GM18868 (cell line): ENCODE data around the gene TRPC3.
"Not testable (repeated sequence)": the region's sequence is repeated elsewhere in the genome, so short reads cannot be mapped to it uniquely, and the experiment has no call there.

Experiments used
- ATAC-seq: cut with Tn5 transposase; IDR thresholded peaks from one replicate; pipeline ENCODE4 v1.9.1; 2021; ENCODE audit warnings: mild to moderate bottlenecking, moderate library complexity; ENCODE audit not compliant: unreplicated experiment

Gene TRPC3

GRCh38 chr4:121950212-121950679, 1.6 kb downstream of the TRPC3 start:
- peak; percentile 84 for ATAC-seq

DNA sequence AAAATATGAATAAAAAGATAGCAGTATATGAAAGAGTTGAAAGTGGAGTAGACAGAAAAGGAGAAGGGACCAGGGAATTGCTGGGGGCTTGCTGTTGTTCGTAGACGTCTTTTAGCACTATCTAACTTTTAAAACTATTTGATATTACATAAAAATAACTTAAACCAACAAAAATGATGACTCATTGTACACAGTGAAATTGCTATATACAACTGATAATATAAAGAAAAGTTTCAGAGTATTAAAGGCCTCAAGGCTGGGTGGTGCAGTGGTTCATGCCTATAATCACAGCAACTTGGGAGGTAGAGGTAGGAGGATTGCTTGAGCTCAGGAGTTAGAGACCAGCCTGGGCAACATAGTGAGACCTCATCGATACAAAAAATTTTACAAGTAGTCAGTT, 5.2 kb downstream of the TRPC3 start:
- ATAC-seq: no peak

GRCh38 chr4:121943941-121944340, 7.9 kb downstream of the TRPC3 start:
- ATAC-seq: peak; percentile 83

DNA sequence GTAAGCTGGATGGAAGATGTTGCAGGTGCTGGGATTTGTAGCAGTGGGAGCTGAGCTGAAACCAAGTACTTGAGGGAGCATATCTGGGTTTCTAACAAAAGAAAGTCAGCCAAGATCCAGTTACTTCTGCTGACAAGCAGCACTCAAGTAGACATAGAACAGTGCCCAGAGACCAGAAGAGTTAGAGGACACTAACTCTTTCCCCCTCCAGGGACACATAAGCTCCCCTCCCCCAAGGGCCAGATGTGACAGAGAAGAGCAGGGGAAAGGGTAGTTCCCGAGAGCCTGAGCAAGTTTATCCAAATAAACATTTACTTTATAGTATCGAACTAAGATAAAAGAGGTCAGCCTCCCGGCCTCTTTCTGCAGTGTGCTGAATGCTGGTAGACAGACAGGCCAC, 12.2 kb downstream of the TRPC3 start:
- ATAC-seq: no peak

DNA sequence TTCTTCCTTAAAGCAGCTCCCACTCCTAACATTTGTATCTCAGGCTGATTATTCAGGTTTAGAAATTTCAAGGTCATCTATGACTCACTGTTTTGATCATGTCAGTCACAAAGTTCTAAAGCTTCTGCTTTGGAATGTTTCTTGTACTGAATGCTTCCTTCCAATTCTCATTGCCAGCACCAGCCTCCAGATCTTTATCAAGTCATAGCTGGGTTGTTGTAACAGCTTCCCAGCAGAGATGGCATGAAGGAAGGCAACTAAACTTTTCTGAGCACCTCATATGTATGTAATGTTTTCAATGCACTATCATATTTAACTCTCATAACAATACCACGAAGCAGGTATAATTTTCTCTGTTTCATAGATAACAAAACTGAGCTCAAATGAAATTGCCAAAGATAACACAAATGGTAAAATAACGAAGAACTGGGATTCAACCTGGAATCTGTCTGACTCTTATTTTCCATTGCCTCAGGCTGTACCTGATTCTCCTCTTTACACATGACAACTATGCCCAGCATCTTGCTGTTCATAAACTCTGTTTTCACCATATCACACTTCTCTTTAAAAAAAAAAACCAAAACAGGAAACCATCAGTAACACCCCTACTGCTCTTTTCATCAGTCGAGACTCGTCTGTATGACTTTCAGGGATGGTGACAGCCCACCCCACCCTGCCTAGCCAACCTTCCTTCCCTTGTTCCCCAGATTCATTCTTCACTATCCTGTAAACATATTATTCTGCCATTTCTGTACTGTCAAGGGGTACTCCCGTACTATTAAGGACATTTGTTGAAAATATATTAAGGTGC, 13.4 kb downstream of the TRPC3 start:
- no peak for ATAC-seq

DNA sequence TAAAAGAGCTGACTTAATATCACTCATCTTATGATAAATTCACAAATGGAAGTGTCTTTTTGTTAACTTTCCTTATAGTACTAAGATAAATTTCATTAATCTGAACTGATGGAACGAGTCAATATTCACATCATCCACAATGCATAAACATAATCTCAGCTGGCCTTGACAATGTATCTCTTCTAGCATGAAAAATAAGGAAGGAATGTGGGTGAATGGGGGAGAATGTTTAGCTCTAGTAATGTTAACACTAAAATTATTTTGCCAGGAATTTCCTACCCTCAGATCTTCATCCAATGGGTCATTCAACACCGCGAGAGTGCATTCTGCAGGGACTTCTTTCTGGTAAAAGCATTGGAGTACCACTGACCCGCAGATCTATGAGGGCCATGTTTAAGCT, 15.8 kb downstream of the TRPC3 start:
- ATAC-seq: no peak

DNA sequence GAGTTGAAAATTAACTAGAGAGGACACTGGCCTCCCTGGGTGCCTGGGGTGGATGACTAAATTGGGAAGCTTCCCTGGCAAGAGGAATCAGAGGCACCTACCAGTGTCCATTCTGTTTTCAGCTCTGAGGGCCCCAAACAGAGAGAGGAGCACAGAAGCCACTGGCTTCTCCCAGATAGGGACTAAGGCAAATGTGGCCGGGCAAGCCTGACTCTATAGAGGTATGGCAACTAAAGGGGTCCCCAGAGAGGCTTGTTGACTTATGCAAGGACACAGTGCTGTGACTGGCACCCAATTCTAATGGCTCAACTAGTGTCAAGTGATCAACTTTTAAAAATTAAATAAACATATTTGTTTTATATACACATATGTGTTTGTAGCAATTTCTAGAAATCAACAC, 17.2 kb downstream of the TRPC3 start:
- no peak for ATAC-seq

- no peak for ATAC-seq
Measured at GRCh38 chr4:121932212-121932974, 19.5 kb downstream of the TRPC3 start.

DNA sequence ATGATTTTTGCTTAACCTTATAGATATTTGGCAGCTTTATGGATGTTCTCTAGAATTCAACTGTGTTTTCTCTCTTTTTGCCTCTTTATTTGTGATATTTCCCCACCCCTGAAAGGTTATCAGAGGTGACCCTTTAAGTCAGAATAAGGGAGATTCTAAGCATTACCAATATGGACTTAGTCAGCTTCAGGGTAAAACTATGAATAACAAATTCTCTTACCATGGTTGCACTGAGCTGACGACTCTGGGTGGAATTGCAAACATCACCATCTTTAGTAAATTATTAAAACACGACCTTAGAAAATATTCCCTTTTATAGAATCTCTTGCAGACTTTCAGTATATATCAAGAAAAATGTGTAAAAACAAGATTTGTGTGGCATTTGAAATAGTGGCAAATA, 21.6 kb downstream of the TRPC3 start:
- no peak for ATAC-seq

GRCh38 chr4:121927948-121928347, 23.9 kb downstream of the TRPC3 start:
- ATAC-seq: no peak

DNA sequence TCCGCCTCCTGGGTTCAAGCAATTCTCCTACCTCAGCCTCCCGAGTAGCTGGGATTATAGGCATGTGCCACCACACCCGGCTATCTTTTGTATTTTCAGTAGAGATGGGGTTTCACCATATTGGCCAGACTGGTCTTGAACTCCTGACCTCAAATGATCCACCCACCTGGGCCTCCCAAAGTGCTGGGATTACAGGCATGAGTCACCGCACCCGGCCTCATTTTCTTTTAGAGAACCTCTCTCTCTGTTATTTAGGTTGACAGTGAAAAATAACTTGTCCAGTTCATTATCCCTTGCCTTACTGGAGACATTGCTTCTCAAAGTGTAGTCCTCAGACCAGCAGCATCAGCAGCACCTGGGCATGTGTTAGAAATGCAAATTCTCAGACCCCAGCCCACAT, 25.4 kb downstream of the TRPC3 start:
- ATAC-seq: not testable (repeated sequence)

- no peak for ATAC-seq
Measured at GRCh38 chr4:121923306-121923705, 28.6 kb downstream of the TRPC3 start.

DNA sequence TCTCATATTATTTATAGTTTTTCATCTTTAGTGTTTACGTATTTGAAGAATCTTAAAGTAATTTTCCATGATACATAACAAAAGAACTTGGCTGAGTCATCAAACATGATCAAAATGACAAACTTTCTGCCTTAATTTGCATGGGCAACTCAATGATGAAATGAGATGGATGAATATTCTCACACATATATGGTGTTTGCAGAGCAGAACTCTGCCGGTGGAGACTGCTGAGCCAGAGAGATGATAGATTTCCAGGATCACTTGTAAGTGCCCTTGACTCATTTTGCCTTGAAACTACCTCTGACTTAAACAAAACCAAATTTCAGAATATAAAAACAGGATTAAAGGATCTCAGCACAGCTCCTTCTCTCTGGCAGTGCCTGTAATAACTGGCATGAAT, 38.2 kb downstream of the TRPC3 start:
- ATAC-seq: no peak

GRCh38 chr4:121908346-121908745, 43.5 kb downstream of the TRPC3 start:
- no peak for ATAC-seq

- peak; percentile 94 for ATAC-seq
Measured at GRCh38 chr4:121900132-121900983, 51.5 kb downstream of the TRPC3 start.

GRCh38 chr4:121898150-121898549, 53.7 kb downstream of the TRPC3 start:
- peak; percentile 61 for ATAC-seq

DNA sequence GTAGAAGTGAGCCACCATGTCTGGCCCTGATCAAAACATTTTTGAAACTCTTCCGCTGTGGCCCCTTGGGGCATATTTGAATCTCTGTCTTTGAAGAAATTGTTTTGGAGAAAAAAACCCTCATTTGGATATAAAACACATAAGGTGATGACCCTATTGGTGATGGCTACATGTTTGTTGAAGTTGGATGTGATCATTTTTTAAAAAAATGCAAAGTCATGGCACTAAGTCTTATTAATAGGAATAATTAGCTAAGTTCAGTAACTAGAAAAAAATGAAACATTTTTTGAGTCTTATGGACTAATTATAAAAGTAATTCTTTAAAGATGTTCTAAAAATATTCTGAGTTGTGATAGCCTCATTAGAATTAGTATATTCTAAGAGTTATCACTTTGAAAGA, 63.7 kb downstream of the TRPC3 start:
- no peak for ATAC-seq

- ATAC-seq: no peak
Measured at GRCh38 chr4:121885115-121885514, 66.7 kb downstream of the TRPC3 start.

DNA sequence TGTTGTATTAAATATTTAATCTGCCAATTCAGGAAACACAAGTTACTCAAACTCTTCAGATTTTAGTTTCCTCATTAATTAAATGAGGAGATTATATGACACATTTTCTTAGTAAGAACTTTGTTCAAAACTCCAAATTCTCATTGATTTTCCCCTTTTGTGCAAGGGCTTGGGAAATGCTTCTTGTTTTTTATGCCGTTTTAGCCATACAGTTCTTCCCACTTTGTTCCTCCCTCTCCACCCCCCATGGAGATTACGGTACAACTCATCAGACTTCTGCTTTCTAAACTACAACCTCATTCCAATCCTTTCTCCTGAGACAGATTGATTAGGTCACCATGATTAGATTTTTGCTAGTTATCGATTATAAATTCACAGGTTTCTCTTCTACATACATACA, 70.7 kb downstream of the TRPC3 start:
- ATAC-seq: no peak

- ATAC-seq: no peak
Measured at GRCh38 chr4:121879135-121879534, 72.7 kb downstream of the TRPC3 start.

- no peak for ATAC-seq
Measured at GRCh38 chr4:121877041-121877773, 74.7 kb downstream of the TRPC3 start.
